Endothelial cell of umbilical vein (primary cell): ENCODE measurements around the gene SSH2. TPM values are rescaled to one million over a fixed set of nuclear protein-coding genes. Genes with fewer than 3 reads are reported as not detected.
"Not testable (repeated sequence)": the region's sequence is repeated elsewhere in the genome, so short reads cannot be mapped to it uniquely, and the experiment has no call there.

ENCODE experiments used
- BruUV-seq: library from RNA; stranded (reverse); fragments of 400-500 nt; replicated peaks from 2 replicates; lab custom pipeline; 2021; lab: Mats Ljungman, UMichigan
- CTCF ChIA-PET: fragments of 300-600, 350-600 bp; sonication (Branson Sonifier 250); formaldehyde crosslinking; loops from one replicate; lab custom pipeline; 2021; ENCODE audit warnings: antibody characterized with exemption, inconsistent platforms; lab: Charles Lee
- POLR2A ChIA-PET: fragments of 300-600, 350-600 bp; sonication (Branson Sonifier 250); formaldehyde crosslinking; loops from one replicate; lab custom pipeline; 2021; ENCODE audit warnings: antibody characterized with exemption, inconsistent platforms; lab: Charles Lee
- DNase-seq: peaks from one replicate; pipeline ENCODE4 v3.0.0-alpha.2; 2011; ENCODE audit warnings: low read depth, low spot score
- FAIRE-seq: peaks from 2 replicates; lab custom pipeline; 2011; peaks lifted over from hg19 to GRCh38; lab: Jason Lieb, UNC
- H2AFZ ChIP-seq: 2 replicates; pipeline ENCODE4 v1.6.0; 2012; ENCODE audit warnings: low read depth, low read length, control low read depth, inconsistent platforms
- H3K27ac ChIP-seq: 2 replicates; pipeline ENCODE4 v1.5.1; 2011; ENCODE audit warnings: low read depth, mild to moderate bottlenecking, control low read depth, low read length, moderate library complexity; ENCODE audit not compliant: insufficient read depth
- H3K27me3 ChIP-seq, 2 experiments: 2 replicates each; pipeline versions ENCODE4 v1.6.0 to v1.6.1; 2011; ENCODE audit warnings: low read length in 2 of 2, mixed read lengths in 1 of 2; ENCODE audit not compliant: control insufficient read depth in 2 of 2, insufficient read depth in 2 of 2
- H3K36me3 ChIP-seq, 2 experiments: 2 replicates in 1 of 2; 3 replicates in 1 of 2; pipeline ENCODE4 v1.5.1; 2011; ENCODE audit warnings: low read length in 2 of 2, mild to moderate bottlenecking in 1 of 2, moderate library complexity in 1 of 2; ENCODE audit not compliant: control insufficient read depth in 2 of 2, insufficient read depth in 2 of 2; ENCODE audit errors: extremely low read depth in 1 of 2
- H3K4me1 ChIP-seq: 3 replicates; pipeline ENCODE4 v1.5.1; 2011; ENCODE audit warnings: mild to moderate bottlenecking, low read length; ENCODE audit not compliant: control insufficient read depth, insufficient read depth; ENCODE audit errors: extremely low read depth
- H3K4me2 ChIP-seq: 2 replicates; pipeline ENCODE4 v1.6.1; 2011; ENCODE audit warnings: low read length, control low read depth, mixed read lengths; ENCODE audit not compliant: insufficient read depth
- H3K4me3 ChIP-seq, 3 experiments: fragments of 200-600 bp in 1 of 3; sonication (generic), shearing (Covaris generic) in 1 of 3; replicated peaks in 1 of 3; 2 replicates each; pipeline ENCODE4 v1.5.1; 2011 to 2016; ENCODE audit warnings: control low read depth in 3 of 3, low read length in 3 of 3, mild to moderate bottlenecking in 2 of 3, inconsistent platforms in 1 of 3, low read depth in 1 of 3, moderate library complexity in 1 of 3; ENCODE audit not compliant: insufficient read depth in 1 of 3
- H3K79me2 ChIP-seq: 2 replicates; pipeline ENCODE4 v1.6.0; 2012; ENCODE audit warnings: low read length, inconsistent platforms; ENCODE audit not compliant: control insufficient read depth, insufficient read depth
- H3K9ac ChIP-seq: replicated peaks from 2 replicates; pipeline ENCODE3; 2011; ENCODE audit warnings: low read length, control low read depth; ENCODE audit not compliant: insufficient read depth; ENCODE audit errors: extremely low read depth
- H3K9me1 ChIP-seq: replicated peaks from 3 replicates; pipeline ENCODE4 v1.6.0; 2011; ENCODE audit warnings: mild to moderate bottlenecking, low read length; ENCODE audit not compliant: control insufficient read depth, insufficient read depth; ENCODE audit errors: extremely low read depth
- H3K9me3 ChIP-seq: replicated peaks from 2 replicates; pipeline ENCODE4 v1.5.1; 2012; ENCODE audit warnings: low read length, inconsistent platforms; ENCODE audit not compliant: control insufficient read depth, insufficient read depth
- H4K20me1 ChIP-seq: replicated peaks from 2 replicates; pipeline ENCODE3; 2011; ENCODE audit warnings: mild to moderate bottlenecking, low read length; ENCODE audit not compliant: control insufficient read depth, insufficient read depth; ENCODE audit errors: extremely low read depth
- EZH2 ChIP-seq: IDR thresholded peaks from 2 replicates; pipeline ENCODE4 v1.6.1; 2012; ENCODE audit warnings: borderline replicate concordance, low read depth, mild to moderate bottlenecking, moderate library complexity, low read length, inconsistent platforms; ENCODE audit not compliant: severe bottlenecking
- FOS ChIP-seq: IDR thresholded peaks from 2 replicates; pipeline ENCODE4 v1.6.1; 2011; ENCODE audit warnings: mild to moderate bottlenecking, low read length, moderate library complexity, borderline replicate concordance; ENCODE audit not compliant: insufficient read depth
- GATA2 ChIP-seq: IDR thresholded peaks from 2 replicates; pipeline ENCODE4 v1.7.0; 2011; ENCODE audit warnings: low read depth, mild to moderate bottlenecking, moderate library complexity, mixed read lengths, low read length; ENCODE audit not compliant: insufficient read length, insufficient read depth
- JUN ChIP-seq: IDR thresholded peaks from 2 replicates; pipeline ENCODE4 v1.6.1; 2011; ENCODE audit warnings: borderline replicate concordance, low read depth; ENCODE audit not compliant: insufficient read length, insufficient read depth
- MYC ChIP-seq: IDR thresholded peaks from one replicate; pipeline ENCODE4 v1.6.1; 2011; ENCODE audit warnings: mild to moderate bottlenecking, low read depth, low read length
- POLR2A ChIP-seq: IDR thresholded peaks from 2 replicates; pipeline ENCODE4 v1.6.1; 2012; ENCODE audit warnings: low read depth, mild to moderate bottlenecking, control low read depth, low read length
- POLR2AphosphoS5 ChIP-seq: IDR thresholded peaks from 2 replicates; pipeline ENCODE4 v1.6.1; 2012; ENCODE audit warnings: low read depth, mild to moderate bottlenecking, control low read depth, low read length, moderate library complexity; ENCODE audit not compliant: insufficient read depth
- dilution Hi-C: fragments of 300-500 bp; cut with MboI; formaldehyde crosslinking; loops from one replicate; pipeline ENCODE4 v1.15.0; 2019; ENCODE audit warnings: low sequenced_read_pairs; ENCODE audit not compliant: extremely low pct_ligation_motif_present
- intact Hi-C: fragments of 100-400 bp; cut with micrococcal nuclease; formaldehyde crosslinking; loops from one replicate; pipeline ENCODE4 v1.10.0; 2022
- polyA plus RNA-seq, 4 experiments: library from polyadenylated mRNA; depleted of rRNA in 3 of 4; stranded (reverse) in 3 of 4; unstranded in 1 of 4; fragments of >200 nt; gene quantifications; 2 replicates each; pipeline versions ENCODE4 v1.2.1 to v1.2.3, GENCODE V29; 2011 to 2012; ENCODE audit warnings: missing spikeins in 1 of 4
- total RNA-seq: library from RNA; stranded (reverse); gene quantifications from 2 replicates; pipeline ENCODE4 v1.2.3, GENCODE V29; 2021
- TF ChIP-seq, protein P1 (sequence below): IDR thresholded peaks from 2 replicates; pipeline ENCODE4 v1.6.1; 2011; ENCODE audit not compliant: insufficient read depth, insufficient read length
- TF ChIP-seq, protein P2 (sequence below), 2 donors: IDR thresholded peaks; 1 replicate in 1 of 2; 2 replicates in 1 of 2; pipeline ENCODE4 v1.5.1; 2011; ENCODE audit warnings: low read length in 2 of 2, mild to moderate bottlenecking in 2 of 2, moderate library complexity in 2 of 2, control low read depth in 1 of 2, inconsistent platforms in 1 of 2, low read depth in 1 of 2; ENCODE audit not compliant: insufficient read depth in 1 of 2; ENCODE audit errors: extremely low read depth in 1 of 2

SSH2 gene
- total and polyA plus RNA-seq, 2 donors (not counting 3 experiments of a cell fraction or from before 2014, with no cell fraction given), result 24.6 to 60.9 TPM

DNA sequence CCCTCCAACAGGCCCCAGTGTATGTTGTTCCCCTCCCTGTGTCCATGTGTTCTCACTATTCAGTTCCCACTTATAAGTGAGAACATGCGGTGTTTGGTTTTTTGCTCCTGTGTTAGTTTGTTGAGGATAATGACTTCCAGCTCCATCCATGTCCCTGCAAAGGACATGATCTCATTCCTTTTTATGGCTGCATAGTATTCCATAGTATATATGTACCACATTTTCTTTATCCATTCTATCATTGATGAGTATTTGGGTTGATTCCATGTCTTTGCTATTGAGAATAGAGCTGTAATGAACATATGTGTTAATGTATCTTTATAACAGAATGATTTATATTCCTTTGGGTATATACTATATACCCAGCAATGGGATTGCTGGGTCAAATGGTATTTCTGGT, 27.5 kb upstream of the SSH2 start:
- BruUV-seq, H3K9me3 ChIP-seq, H3K27ac ChIP-seq, H3K9me1 ChIP-seq, intact Hi-C loops, H3K4me3 ChIP-seq, H3K36me3 ChIP-seq, H2AFZ ChIP-seq, DNase-seq, POLR2A ChIA-PET, H3K27me3 ChIP-seq, H3K4me2 ChIP-seq, H4K20me1 ChIP-seq, FAIRE-seq, H3K9ac ChIP-seq, H3K4me1 ChIP-seq, H3K79me2 ChIP-seq, dilution Hi-C loops: not testable (repeated sequence)
- CTCF ChIA-PET, result interaction anchor here (1.8 kb wide), 1 partner anchor 24 kb away, joined by 4 read pairs; no protein-coding TSS in a partner anchor

DNA sequence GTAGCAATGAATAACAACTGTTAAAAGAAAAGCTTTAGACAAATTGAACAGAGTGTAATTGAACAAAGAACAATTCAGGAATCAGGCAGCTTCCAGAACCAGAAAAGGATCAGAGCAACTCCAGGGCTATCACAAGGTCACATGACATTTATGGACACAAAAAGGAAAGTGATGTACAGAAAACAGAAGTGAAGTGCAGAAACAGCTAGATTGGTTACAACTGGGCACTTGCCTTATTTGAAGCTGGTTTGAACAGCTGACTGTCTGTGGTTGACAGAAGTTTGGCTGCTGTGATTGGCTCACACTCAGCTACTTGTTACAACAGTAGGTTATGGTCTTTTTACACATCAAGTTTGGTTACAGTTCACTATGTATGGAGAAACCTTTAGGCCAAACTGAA, 26.2 kb upstream of the SSH2 start:
- H3K4me2 ChIP-seq, result no peak overlapping the region
- H3K9me1 ChIP-seq, result no peaks in the 10 kb centered on the region
- no peak for TF ChIP-seq GATA2
- TF ChIP-seq POLR2AphosphoS5, result no peak
- TF ChIP-seq, protein P1, sequence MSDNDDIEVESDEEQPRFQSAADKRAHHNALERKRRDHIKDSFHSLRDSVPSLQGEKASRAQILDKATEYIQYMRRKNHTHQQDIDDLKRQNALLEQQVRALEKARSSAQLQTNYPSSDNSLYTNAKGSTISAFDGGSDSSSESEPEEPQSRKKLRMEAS, result no peak
- TF ChIP-seq MYC, result no peak
- TF ChIP-seq EZH2, result no peak
- TF ChIP-seq FOS, result no peak
- TF ChIP-seq, protein P2, sequence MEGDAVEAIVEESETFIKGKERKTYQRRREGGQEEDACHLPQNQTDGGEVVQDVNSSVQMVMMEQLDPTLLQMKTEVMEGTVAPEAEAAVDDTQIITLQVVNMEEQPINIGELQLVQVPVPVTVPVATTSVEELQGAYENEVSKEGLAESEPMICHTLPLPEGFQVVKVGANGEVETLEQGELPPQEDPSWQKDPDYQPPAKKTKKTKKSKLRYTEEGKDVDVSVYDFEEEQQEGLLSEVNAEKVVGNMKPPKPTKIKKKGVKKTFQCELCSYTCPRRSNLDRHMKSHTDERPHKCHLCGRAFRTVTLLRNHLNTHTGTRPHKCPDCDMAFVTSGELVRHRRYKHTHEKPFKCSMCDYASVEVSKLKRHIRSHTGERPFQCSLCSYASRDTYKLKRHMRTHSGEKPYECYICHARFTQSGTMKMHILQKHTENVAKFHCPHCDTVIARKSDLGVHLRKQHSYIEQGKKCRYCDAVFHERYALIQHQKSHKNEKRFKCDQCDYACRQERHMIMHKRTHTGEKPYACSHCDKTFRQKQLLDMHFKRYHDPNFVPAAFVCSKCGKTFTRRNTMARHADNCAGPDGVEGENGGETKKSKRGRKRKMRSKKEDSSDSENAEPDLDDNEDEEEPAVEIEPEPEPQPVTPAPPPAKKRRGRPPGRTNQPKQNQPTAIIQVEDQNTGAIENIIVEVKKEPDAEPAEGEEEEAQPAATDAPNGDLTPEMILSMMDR (IDR thresholded peaks at IDR 0.05; ENCODE audit: extremely low read depth in 1 of 2, insufficient read depth in 1 of 2, low read depth in 1 of 2, low read length in 2 of 2), result no peak
- no peak for TF ChIP-seq POLR2A
- no peak for TF ChIP-seq JUN
- CTCF ChIA-PET, result interaction anchor here (1.4 to 2.3 kb wide), 2 partner anchors 18 to 137 kb away, joined by 3 to 5 read pairs; no protein-coding TSS in a partner anchor
- H3K27ac ChIP-seq, result no peak overlapping the region
- DNase-seq (no peak), FAIRE-seq (no peak)
- H3K79me2 ChIP-seq, result no peaks in the 10 kb centered on the region
- intact Hi-C loops (no loop called here), dilution Hi-C loops (no loop called here)
- H3K4me3 ChIP-seq, result no peak overlapping the region
- no TSS peak for BruUV-seq
- no peaks in the 10 kb centered on the region for H4K20me1 ChIP-seq
- POLR2A ChIA-PET, result no interaction called here
- H3K9ac ChIP-seq, result no peak overlapping the region
- no peaks in the 10 kb centered on the region for H3K4me1 ChIP-seq
- H3K9me3 ChIP-seq, result no peaks in the 10 kb centered on the region
- H3K36me3 ChIP-seq, result no peaks in the 10 kb centered on the region
- peaks cover 0 to 2% of the 10 kb centered on the region in 2 experiments for H3K27me3 ChIP-seq
- H2AFZ ChIP-seq, result no peak overlapping the region
